A549 (cell line): ENCODE data around the gene PCSK5.

Experiments
- CEBPB ChIP-seq, 2 experiments: fragments of >200 bp in 1 of 2; sonication (Bioruptor Twin) in 1 of 2; formaldehyde crosslinking in 1 of 2; IDR thresholded peaks; 2 replicates each; pipeline ENCODE4 v1.6.1; 2012 to 2016
- TF ChIP-seq, protein P1 (sequence below): fragments of 250-450 bp; sonication (Bioruptor Pico); IDR thresholded peaks from 2 replicates; pipeline ENCODE4 v1.5.0; 2020; ENCODE audit warnings: low read depth, mild to moderate bottlenecking, moderate library complexity
- TF ChIP-seq, protein P2 (sequence below): fragments of >200 bp; sonication (Bioruptor Twin); formaldehyde crosslinking; IDR thresholded peaks from 3 replicates; pipeline ENCODE4 v1.5.1; 2016

DNA sequence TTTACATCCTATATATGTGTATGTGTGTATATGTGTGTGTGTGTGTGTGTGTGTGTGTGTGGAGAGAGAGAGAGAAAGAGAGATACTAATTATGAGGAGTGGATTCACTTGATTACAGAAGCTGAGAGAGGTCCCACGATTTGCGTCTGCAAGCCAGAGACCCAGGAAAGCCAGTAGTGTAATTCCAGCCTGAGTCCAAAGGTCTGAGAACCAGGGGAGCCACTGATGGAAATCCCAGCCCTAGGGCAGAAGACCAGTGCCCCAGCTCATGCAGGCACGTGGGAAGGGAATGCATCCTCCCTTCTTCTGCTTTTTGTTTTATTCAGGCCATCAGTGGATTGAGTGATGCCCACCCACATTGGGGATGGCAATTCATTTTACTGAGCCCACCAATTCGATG, 74.8 kb downstream of the PCSK5 start:
- TF ChIP-seq, protein P1, sequence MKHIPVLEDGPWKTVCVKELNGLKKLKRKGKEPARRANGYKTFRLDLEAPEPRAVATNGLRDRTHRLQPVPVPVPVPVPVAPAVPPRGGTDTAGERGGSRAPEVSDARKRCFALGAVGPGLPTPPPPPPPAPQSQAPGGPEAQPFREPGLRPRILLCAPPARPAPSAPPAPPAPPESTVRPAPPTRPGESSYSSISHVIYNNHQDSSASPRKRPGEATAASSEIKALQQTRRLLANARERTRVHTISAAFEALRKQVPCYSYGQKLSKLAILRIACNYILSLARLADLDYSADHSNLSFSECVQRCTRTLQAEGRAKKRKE (CRISPR knock-in tag) = no peak
- TF ChIP-seq, protein P2, sequence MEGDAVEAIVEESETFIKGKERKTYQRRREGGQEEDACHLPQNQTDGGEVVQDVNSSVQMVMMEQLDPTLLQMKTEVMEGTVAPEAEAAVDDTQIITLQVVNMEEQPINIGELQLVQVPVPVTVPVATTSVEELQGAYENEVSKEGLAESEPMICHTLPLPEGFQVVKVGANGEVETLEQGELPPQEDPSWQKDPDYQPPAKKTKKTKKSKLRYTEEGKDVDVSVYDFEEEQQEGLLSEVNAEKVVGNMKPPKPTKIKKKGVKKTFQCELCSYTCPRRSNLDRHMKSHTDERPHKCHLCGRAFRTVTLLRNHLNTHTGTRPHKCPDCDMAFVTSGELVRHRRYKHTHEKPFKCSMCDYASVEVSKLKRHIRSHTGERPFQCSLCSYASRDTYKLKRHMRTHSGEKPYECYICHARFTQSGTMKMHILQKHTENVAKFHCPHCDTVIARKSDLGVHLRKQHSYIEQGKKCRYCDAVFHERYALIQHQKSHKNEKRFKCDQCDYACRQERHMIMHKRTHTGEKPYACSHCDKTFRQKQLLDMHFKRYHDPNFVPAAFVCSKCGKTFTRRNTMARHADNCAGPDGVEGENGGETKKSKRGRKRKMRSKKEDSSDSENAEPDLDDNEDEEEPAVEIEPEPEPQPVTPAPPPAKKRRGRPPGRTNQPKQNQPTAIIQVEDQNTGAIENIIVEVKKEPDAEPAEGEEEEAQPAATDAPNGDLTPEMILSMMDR = no peak
- no peak for TF ChIP-seq CEBPB (IDR thresholded peaks at IDR 0.05)
